ENCODE data around the gene TSG101.

Gene TSG101

DNA sequence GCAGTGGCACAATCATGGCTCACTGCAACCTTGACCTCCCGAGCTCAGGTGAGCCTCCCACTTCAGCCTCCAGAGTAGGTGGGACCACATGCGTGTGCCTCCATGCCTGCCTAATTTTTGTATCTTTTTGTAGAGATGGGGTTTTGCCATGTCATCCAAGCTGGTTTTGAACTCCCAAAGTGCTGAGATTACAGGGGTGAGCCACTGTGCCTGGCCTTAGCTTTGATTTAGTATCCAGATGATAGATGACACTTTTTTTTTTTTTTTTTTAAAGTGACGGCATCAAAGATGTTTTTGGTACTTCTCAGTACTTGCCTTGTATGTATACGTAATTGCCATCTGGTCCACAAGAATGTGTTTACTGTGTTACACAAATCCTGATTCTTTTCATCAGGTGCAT is 47.7 kb downstream of the TSG101 start:
- no peak overlapping the region for H3K27ac ChIP-seq
- TF ChIP-seq ZFX (IDR thresholded peaks at IDR 0.05; ENCODE audit: borderline replicate concordance) = no peak
- TF ChIP-seq, protein P1, sequence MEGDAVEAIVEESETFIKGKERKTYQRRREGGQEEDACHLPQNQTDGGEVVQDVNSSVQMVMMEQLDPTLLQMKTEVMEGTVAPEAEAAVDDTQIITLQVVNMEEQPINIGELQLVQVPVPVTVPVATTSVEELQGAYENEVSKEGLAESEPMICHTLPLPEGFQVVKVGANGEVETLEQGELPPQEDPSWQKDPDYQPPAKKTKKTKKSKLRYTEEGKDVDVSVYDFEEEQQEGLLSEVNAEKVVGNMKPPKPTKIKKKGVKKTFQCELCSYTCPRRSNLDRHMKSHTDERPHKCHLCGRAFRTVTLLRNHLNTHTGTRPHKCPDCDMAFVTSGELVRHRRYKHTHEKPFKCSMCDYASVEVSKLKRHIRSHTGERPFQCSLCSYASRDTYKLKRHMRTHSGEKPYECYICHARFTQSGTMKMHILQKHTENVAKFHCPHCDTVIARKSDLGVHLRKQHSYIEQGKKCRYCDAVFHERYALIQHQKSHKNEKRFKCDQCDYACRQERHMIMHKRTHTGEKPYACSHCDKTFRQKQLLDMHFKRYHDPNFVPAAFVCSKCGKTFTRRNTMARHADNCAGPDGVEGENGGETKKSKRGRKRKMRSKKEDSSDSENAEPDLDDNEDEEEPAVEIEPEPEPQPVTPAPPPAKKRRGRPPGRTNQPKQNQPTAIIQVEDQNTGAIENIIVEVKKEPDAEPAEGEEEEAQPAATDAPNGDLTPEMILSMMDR (IDR thresholded peaks at IDR 0.05) = no peak

DNA sequence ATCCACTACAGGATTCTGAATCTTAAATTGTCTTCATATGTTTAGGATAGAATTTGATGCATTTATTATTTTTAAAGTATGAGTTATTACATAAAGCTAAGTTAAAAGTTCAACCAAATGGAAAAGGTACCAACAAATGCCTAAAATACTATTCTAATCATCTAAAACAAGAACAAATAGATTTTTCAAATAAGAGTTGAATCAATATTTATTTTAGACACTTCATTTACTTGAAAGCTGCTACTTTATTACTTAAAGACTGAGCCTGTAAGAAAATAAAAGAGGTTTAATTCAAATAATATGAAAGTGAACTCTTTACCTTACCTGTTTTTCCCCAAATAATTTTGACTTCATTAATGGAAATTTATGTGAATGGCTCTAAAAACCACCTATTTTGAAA is 54.2 kb downstream of the TSG101 start:
- TF ChIP-seq, protein P1 (IDR thresholded peaks at IDR 0.05) = no peak
- no peak for TF ChIP-seq ZFX (IDR thresholded peaks at IDR 0.05; ENCODE audit: borderline replicate concordance)
- no peak overlapping the region for H3K27ac ChIP-seq

GRCh38 chr11:18471995-18472394 is 54.7 kb downstream of the TSG101 start:
- TF ChIP-seq, protein P1 (IDR thresholded peaks at IDR 0.05) = no peak
- no peak for TF ChIP-seq ZFX (IDR thresholded peaks at IDR 0.05; ENCODE audit: borderline replicate concordance)
- H3K27ac ChIP-seq = no peak overlapping the region

DNA sequence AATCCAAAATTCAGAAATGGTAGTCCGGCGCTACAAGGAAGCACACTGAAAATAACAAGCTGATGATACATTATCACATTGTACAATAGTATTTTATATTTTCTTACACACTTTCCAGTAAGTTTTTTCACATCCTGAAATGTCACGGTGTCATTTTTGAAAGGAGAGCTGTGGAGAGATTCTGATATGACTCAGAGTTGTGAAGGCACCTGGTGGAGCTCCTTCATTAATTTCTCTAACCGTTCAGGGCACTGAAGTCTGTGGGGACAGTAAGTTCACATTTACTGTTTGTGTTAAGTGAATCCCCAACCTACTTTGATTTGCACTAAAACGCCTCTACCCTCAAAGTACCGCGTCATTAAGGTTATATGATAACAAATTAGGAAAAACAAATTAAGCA is 57.8 kb downstream of the TSG101 start:
- TF ChIP-seq, protein P1 (IDR thresholded peaks at IDR 0.05) = no peak
- TF ChIP-seq ZFX (IDR thresholded peaks at IDR 0.05; ENCODE audit: borderline replicate concordance) = no peak
- H3K27ac ChIP-seq = no peak overlapping the region

GRCh38 chr11:18468059-18468458 is 58.7 kb downstream of the TSG101 start:
- TF ChIP-seq, protein P1 (IDR thresholded peaks at IDR 0.05) = no peak
- no peak for TF ChIP-seq ZFX (IDR thresholded peaks at IDR 0.05; ENCODE audit: borderline replicate concordance)
- H3K27ac ChIP-seq = no peak overlapping the region

GRCh38 chr11:18466402-18466801 is 60.3 kb downstream of the TSG101 start:
- TF ChIP-seq, protein P1 (IDR thresholded peaks at IDR 0.05) = no peak
- TF ChIP-seq ZFX (IDR thresholded peaks at IDR 0.05; ENCODE audit: borderline replicate concordance) = no peak
- no peak overlapping the region for H3K27ac ChIP-seq

GRCh38 chr11:18463439-18463838 is 63.3 kb downstream of the TSG101 start:
- H3K27ac ChIP-seq = no peak overlapping the region
- no peak for TF ChIP-seq ZFX (IDR thresholded peaks at IDR 0.05; ENCODE audit: borderline replicate concordance)
- TF ChIP-seq, protein P1 (IDR thresholded peaks at IDR 0.05) = no peak
